Measurements from ENCODE around the gene NOX1.

Gene NOX1

GRCh38 chrX:100868273-100868672, 5.9 kb downstream of the NOX1 start:
- Mint-ChIP-seq H3K4me3 (no peak overlapping the region), H3K27me3 (ENCODE audit: low read depth, poor library complexity) (peaks cover 7% of the 10 kb centered on the region), H3K27ac (no peak overlapping the region), H3K9me3 (peaks cover 46% of the 10 kb centered on the region), H3K4me1 (peaks cover 9% of the 10 kb centered on the region), H3K36me3 (ENCODE audit: low read depth) (no peaks in the 10 kb centered on the region)
- no peak for DNase-seq
- TF ChIP-seq CTCF (IDR thresholded peaks at IDR 0.05) = no peak

GRCh38 chrX:100864657-100865391, 9.3 kb downstream of the NOX1 start:
- no peaks in the 10 kb centered on the region for H3K36me3 Mint-ChIP-seq (ENCODE audit: low read depth)
- H3K27me3 Mint-ChIP-seq (ENCODE audit: low read depth, poor library complexity) = peaks cover 7% of the 10 kb centered on the region
- DNase-seq = no peak

GRCh38 chrX:100863326-100863864, 10.8 kb downstream of the NOX1 start:
- H3K27ac Mint-ChIP-seq = no peak overlapping the region
- H3K27me3 Mint-ChIP-seq (ENCODE audit: low read depth, poor library complexity) = peaks cover 15% of the 10 kb centered on the region
- no peaks in the 10 kb centered on the region for H3K36me3 Mint-ChIP-seq (ENCODE audit: low read depth)
- DNase-seq = no peak
- H3K9me3 Mint-ChIP-seq = peaks cover 61% of the 10 kb centered on the region
- peaks cover 4% of the 10 kb centered on the region for H3K4me1 Mint-ChIP-seq
- no peak for TF ChIP-seq CTCF (IDR thresholded peaks at IDR 0.05)
- no peak overlapping the region for H3K4me3 Mint-ChIP-seq

More at GRCh38 chrX:100864657-100865391, 9.3 kb downstream of the NOX1 start:
- Mint-ChIP-seq H3K4me1 (peaks cover 4% of the 10 kb centered on the region), H3K27ac (no peak overlapping the region), H3K9me3 (peaks cover 53% of the 10 kb centered on the region), H3K4me3 (no peak overlapping the region)
- no peak for TF ChIP-seq CTCF (IDR thresholded peaks at IDR 0.05)

- Mint-ChIP-seq H3K9me3 (peaks cover 55% of the 10 kb centered on the region), H3K27ac (no peak overlapping the region), H3K4me3 (no peak overlapping the region), H3K4me1 (no peaks in the 10 kb centered on the region), H3K27me3 (ENCODE audit: low read depth, poor library complexity) (no peaks in the 10 kb centered on the region), H3K36me3 (ENCODE audit: low read depth) (no peaks in the 10 kb centered on the region)
- no peak for TF ChIP-seq CTCF (IDR thresholded peaks at IDR 0.05)
- DNase-seq = no peak
These were observed 21.3 kb downstream of the NOX1 start for GRCh38 chrX:100852810-100853209.

- DNase-seq = no peak
- no peak for TF ChIP-seq CTCF (IDR thresholded peaks at IDR 0.05)
These were observed 23.8 kb downstream of the NOX1 start for GRCh38 chrX:100850317-100850716.

More at GRCh38 chrX:100850317-100850716, 23.8 kb downstream of the NOX1 start:
- H3K4me1 Mint-ChIP-seq = no peaks in the 10 kb centered on the region
- no peaks in the 10 kb centered on the region for H3K27me3 Mint-ChIP-seq (ENCODE audit: low read depth, poor library complexity)
- no peak overlapping the region for H3K27ac Mint-ChIP-seq
- H3K4me3 Mint-ChIP-seq = no peak overlapping the region
- H3K36me3 Mint-ChIP-seq (ENCODE audit: low read depth) = no peaks in the 10 kb centered on the region
- peaks cover 49% of the 10 kb centered on the region for H3K9me3 Mint-ChIP-seq

All from nephron progenitor cell (in vitro differentiated cells).